HEK293 (cell line): ENCODE measurements around the gene CEACAM6.

ENCODE experiments used
- EGR2 ChIP-seq: fragments of 450-650 bp; formaldehyde crosslinking; IDR thresholded peaks from 2 replicates; pipeline ENCODE4 v1.5.1; 2016; ENCODE audit warnings: low read depth, missing biosample characterization, missing genetic modification characterization
- HOXA7 ChIP-seq: sonication (generic); formaldehyde crosslinking; IDR thresholded peaks from 2 replicates; pipeline ENCODE4 v1.8.1; 2022; ENCODE audit warnings: missing genetic modification reagents, borderline replicate concordance
- RBAK ChIP-seq: fragments of 450-650 bp; formaldehyde crosslinking; IDR thresholded peaks from 2 replicates; pipeline ENCODE4 v1.5.1; 2016; ENCODE audit warnings: missing biosample characterization, missing genetic modification characterization
- ZBTB8A ChIP-seq: fragments of 450-650 bp; formaldehyde crosslinking; IDR thresholded peaks from 2 replicates; pipeline ENCODE4 v1.5.1; 2016; ENCODE audit warnings: missing biosample characterization, missing genetic modification characterization
- ZNF211 ChIP-seq: fragments of 450-650 bp; formaldehyde crosslinking; IDR thresholded peaks from 2 replicates; pipeline ENCODE4 v1.5.1; 2016; ENCODE audit warnings: low read depth, missing biosample characterization, missing genetic modification characterization
- ZNF514 ChIP-seq: fragments of 450-650 bp; formaldehyde crosslinking; IDR thresholded peaks from 2 replicates; pipeline ENCODE4 v1.5.1; 2016; ENCODE audit warnings: missing biosample characterization, missing genetic modification characterization
- TF ChIP-seq, protein P1 (sequence below): fragments of 450-650 bp; formaldehyde crosslinking; IDR thresholded peaks from 2 replicates; pipeline ENCODE4 v1.5.1; 2016; ENCODE audit warnings: missing biosample characterization, missing genetic modification characterization
- TF ChIP-seq, protein P2 (sequence below): fragments of 450-650 bp; formaldehyde crosslinking; IDR thresholded peaks from 2 replicates; pipeline ENCODE4 v1.5.1; 2016; ENCODE audit warnings: missing biosample characterization, missing genetic modification characterization, borderline replicate concordance
- TF ChIP-seq, protein P3 (sequence below): fragments of 450-650 bp; formaldehyde crosslinking; IDR thresholded peaks from 2 replicates; pipeline ENCODE4 v1.5.1; 2016; ENCODE audit warnings: missing biosample characterization, missing genetic modification characterization

DNA sequence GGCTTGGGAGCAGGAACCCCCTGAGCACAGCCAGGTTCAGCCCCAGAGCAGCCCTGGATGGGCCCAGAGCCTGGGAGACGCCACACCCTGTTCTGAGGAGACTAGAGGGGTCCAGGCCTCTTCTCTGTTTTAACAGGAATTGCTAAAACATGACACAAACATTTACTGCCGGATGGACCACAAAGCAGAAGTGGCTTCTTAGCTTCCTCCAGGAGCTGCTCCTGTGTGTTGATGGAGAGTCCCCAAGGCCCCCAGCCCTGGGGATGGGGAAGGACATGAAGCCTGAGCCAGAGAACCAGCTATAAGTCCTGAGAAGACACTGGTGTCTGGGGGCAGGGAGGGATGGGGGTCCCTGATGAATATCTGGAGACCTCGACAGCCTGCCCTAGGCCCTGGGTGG, 55.7 kb downstream of the CEACAM6 start:
- no peak for TF ChIP-seq EGR2 (tag by site-specific recombination)
- no peak for TF ChIP-seq ZNF211 (tag by site-specific recombination)
- TF ChIP-seq HOXA7 (CRISPR knock-in tag), result no peak
- TF ChIP-seq, protein P1, sequence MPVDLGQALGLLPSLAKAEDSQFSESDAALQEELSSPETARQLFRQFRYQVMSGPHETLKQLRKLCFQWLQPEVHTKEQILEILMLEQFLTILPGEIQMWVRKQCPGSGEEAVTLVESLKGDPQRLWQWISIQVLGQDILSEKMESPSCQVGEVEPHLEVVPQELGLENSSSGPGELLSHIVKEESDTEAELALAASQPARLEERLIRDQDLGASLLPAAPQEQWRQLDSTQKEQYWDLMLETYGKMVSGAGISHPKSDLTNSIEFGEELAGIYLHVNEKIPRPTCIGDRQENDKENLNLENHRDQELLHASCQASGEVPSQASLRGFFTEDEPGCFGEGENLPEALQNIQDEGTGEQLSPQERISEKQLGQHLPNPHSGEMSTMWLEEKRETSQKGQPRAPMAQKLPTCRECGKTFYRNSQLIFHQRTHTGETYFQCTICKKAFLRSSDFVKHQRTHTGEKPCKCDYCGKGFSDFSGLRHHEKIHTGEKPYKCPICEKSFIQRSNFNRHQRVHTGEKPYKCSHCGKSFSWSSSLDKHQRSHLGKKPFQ (tag by site-specific recombination), result no peak
- TF ChIP-seq, protein P2, sequence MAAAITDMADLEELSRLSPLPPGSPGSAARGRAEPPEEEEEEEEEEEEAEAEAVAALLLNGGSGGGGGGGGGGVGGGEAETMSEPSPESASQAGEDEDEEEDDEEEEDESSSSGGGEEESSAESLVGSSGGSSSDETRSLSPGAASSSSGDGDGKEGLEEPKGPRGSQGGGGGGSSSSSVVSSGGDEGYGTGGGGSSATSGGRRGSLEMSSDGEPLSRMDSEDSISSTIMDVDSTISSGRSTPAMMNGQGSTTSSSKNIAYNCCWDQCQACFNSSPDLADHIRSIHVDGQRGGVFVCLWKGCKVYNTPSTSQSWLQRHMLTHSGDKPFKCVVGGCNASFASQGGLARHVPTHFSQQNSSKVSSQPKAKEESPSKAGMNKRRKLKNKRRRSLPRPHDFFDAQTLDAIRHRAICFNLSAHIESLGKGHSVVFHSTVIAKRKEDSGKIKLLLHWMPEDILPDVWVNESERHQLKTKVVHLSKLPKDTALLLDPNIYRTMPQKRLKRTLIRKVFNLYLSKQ (tag by site-specific recombination), result no peak
- TF ChIP-seq, protein P3, sequence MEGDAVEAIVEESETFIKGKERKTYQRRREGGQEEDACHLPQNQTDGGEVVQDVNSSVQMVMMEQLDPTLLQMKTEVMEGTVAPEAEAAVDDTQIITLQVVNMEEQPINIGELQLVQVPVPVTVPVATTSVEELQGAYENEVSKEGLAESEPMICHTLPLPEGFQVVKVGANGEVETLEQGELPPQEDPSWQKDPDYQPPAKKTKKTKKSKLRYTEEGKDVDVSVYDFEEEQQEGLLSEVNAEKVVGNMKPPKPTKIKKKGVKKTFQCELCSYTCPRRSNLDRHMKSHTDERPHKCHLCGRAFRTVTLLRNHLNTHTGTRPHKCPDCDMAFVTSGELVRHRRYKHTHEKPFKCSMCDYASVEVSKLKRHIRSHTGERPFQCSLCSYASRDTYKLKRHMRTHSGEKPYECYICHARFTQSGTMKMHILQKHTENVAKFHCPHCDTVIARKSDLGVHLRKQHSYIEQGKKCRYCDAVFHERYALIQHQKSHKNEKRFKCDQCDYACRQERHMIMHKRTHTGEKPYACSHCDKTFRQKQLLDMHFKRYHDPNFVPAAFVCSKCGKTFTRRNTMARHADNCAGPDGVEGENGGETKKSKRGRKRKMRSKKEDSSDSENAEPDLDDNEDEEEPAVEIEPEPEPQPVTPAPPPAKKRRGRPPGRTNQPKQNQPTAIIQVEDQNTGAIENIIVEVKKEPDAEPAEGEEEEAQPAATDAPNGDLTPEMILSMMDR (tag by site-specific recombination), result no peak
- no peak for TF ChIP-seq RBAK (tag by site-specific recombination)
- no peak for TF ChIP-seq ZBTB8A (tag by site-specific recombination)
- no peak for TF ChIP-seq ZNF514 (tag by site-specific recombination)
